UCSD-AML1 (cell line): ENCODE data around the gene PCSK1.
"Not testable (repeated sequence)": the region's sequence is repeated elsewhere in the genome, so short reads cannot be mapped to it uniquely, and the experiment has no call there.

Source experiments
- DNase-seq: peaks from one replicate; lab custom pipeline; 2025; ENCODE audit not compliant: unreplicated experiment; lab: John Stamatoyannopoulos, UW

The PCSK1 gene

GRCh38 chr5:96427824-96428223 lies 5.2 kb downstream of the PCSK1 start:
- no peak for DNase-seq

- DNase-seq, result no peak
Observed at GRCh38 chr5:96426831-96427230, 6.2 kb downstream of the PCSK1 start.

GRCh38 chr5:96425443-96425842 lies 7.6 kb downstream of the PCSK1 start:
- DNase-seq, result no peak

- no peak for DNase-seq
Observed at GRCh38 chr5:96415897-96416296, 17.2 kb downstream of the PCSK1 start.

GRCh38 chr5:96412868-96413449 lies 20.1 kb downstream of the PCSK1 start:
- DNase-seq, result no peak

GRCh38 chr5:96410013-96410412 lies 23.0 kb downstream of the PCSK1 start:
- DNase-seq, result no peak

- DNase-seq, result no peak
Observed at GRCh38 chr5:96408841-96409538, 24.1 kb downstream of the PCSK1 start.

- DNase-seq, result no peak
Observed at GRCh38 chr5:96408210-96408777, 24.8 kb downstream of the PCSK1 start.

GRCh38 chr5:96407436-96407835 lies 25.6 kb downstream of the PCSK1 start:
- DNase-seq, result no peak

GRCh38 chr5:96404191-96404867 lies 28.7 kb downstream of the PCSK1 start:
- no peak for DNase-seq

GRCh38 chr5:96402500-96402899 lies 30.5 kb downstream of the PCSK1 start:
- no peak for DNase-seq

- DNase-seq, result no peak
Observed at GRCh38 chr5:96396878-96397277, 36.2 kb downstream of the PCSK1 start.

GRCh38 chr5:96395295-96395694 lies 37.8 kb downstream of the PCSK1 start:
- not testable (repeated sequence) for DNase-seq

- no peak for DNase-seq
Observed at GRCh38 chr5:96391921-96392320, 41.1 kb downstream of the PCSK1 start.

GRCh38 chr5:96388176-96388575 lies 44.9 kb downstream of the PCSK1 start:
- no peak for DNase-seq

- DNase-seq, result no peak
Observed at GRCh38 chr5:96387616-96388015, 45.4 kb downstream of the PCSK1 start.

GRCh38 chr5:96385538-96385937 lies 47.5 kb downstream of the PCSK1 start:
- DNase-seq, result no peak

- no peak for DNase-seq
Observed at GRCh38 chr5:96384353-96384752, 48.7 kb downstream of the PCSK1 start.

- DNase-seq, result no peak
Observed at GRCh38 chr5:96381526-96381925, 51.5 kb downstream of the PCSK1 start.

GRCh38 chr5:96379896-96380295 lies 53.2 kb downstream of the PCSK1 start:
- no peak for DNase-seq

- DNase-seq, result no peak
Observed at GRCh38 chr5:96377597-96377996, 55.5 kb downstream of the PCSK1 start.

- no peak for DNase-seq
Observed at GRCh38 chr5:96377167-96377566, 55.9 kb downstream of the PCSK1 start.
